Neural cell (in vitro differentiated cells): ENCODE measurements around the gene MTNR1A.

Experiments used
- CTCF ChIP-seq: fragments of 450-650 bp; IDR thresholded peaks from 2 replicates; pipeline ENCODE4 v1.5.1; 2014; ENCODE audit warnings: antibody characterized with exemption, mild to moderate bottlenecking, moderate library complexity; ENCODE audit not compliant: poor library complexity, severe bottlenecking
- EP300 ChIP-seq: fragments of 450-650 bp; conservative IDR thresholded peaks from 2 replicates; pipeline ENCODE4 v1.6.1; 2014; ENCODE audit warnings: antibody characterized with exemption, mild to moderate bottlenecking, moderate library complexity; ENCODE audit not compliant: poor library complexity, severe bottlenecking
- POLR2AphosphoS5 ChIP-seq: IDR thresholded peaks from 2 replicates; pipeline ENCODE4 v1.6.1; 2012
- SMC3 ChIP-seq: fragments of 450-650 bp; conservative IDR thresholded peaks from 2 replicates; pipeline ENCODE4 v1.6.1; 2014; ENCODE audit warnings: antibody characterized with exemption, mild to moderate bottlenecking, moderate library complexity; ENCODE audit not compliant: poor library complexity
- TAF1 ChIP-seq: IDR thresholded peaks from 2 replicates; pipeline ENCODE4 v1.6.1; 2012; ENCODE audit warnings: low read depth

DNA sequence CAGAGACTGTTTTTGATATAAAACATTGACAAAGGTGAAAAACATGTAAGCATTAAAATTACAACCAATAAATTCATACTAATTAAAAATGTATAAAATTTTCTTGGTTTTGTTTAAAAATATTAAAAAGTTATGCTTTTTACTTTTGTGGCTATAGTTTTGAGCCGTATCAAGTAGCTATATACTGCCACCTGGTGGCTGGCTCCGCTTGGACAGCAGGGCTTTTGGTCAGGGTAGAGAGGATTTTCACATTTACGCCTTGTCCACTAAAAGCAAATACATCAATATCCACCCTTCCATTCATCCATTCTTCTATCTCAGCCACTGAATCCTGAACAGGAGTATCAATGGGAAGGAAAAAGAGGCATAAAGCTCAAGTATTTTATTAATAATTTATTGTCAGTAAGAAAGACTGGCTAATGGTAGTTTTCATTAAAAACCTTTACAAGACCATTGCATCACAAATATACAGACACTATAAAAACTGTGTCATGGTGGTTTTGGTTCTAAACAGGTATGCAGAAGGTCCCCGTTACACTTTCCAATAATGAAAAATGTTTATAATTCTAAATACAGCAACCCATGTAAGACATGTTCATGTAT lies 32.1 kb upstream of the MTNR1A start:
- TF ChIP-seq SMC3, result peak; percentile 95
- TF ChIP-seq CTCF, result peak; percentile 87
- TF ChIP-seq POLR2AphosphoS5, result no peak
- TF ChIP-seq TAF1, result no peak
- no peak for TF ChIP-seq EP300
